BE2C (cell line): ENCODE results near the gene FAM185A.
"Not testable (repeated sequence)": the region's sequence is repeated elsewhere in the genome, so short reads cannot be mapped to it uniquely, and the experiment has no call there.

ENCODE experiments used
- DNase-seq: peaks from one replicate; pipeline ENCODE4 v3.0.0-alpha.2; 2020
- H3K27me3 ChIP-seq: fragments of 250-450 bp; sonication (Bioruptor Pico); 2 replicates; pipeline ENCODE4 v1.5.1; 2020; ENCODE audit warnings: mild to moderate bottlenecking
- H3K36me3 ChIP-seq: fragments of 250-450 bp; sonication (Bioruptor Pico); 2 replicates; pipeline ENCODE4 v1.5.1; 2020; ENCODE audit warnings: mild to moderate bottlenecking
- H3K4me1 ChIP-seq: fragments of 250-450 bp; sonication (Bioruptor Pico); 2 replicates; pipeline ENCODE4 v1.5.1; 2020
- H3K4me3 ChIP-seq: 2 replicates; pipeline ENCODE4 v1.5.1; 2011; ENCODE audit warnings: low read depth, low read length
- H3K9me3 ChIP-seq: fragments of 250-450 bp; sonication (Bioruptor Pico); 2 replicates; pipeline ENCODE4 v1.5.1; 2020
- CTCF ChIP-seq: IDR thresholded peaks from 2 replicates; pipeline ENCODE4 v1.5.1; 2012; ENCODE audit warnings: mild to moderate bottlenecking, low read depth, low read length

Gene FAM185A

GRCh38 chr7:102836191-102836919 lies 87.6 kb downstream of the FAM185A start:
- no peaks in the 10 kb centered on the region for H3K36me3 ChIP-seq
- no peak for DNase-seq
- no peaks in the 10 kb centered on the region; the same call in 1 of the 2 replicates for H3K4me1 ChIP-seq

GRCh38 chr7:102836977-102837376 lies 88.2 kb downstream of the FAM185A start:
- Histone ChIP-seq H3K9me3 (no peaks in the 10 kb centered on the region), H3K36me3 (no peaks in the 10 kb centered on the region), H3K4me3 (no peak overlapping the region), H3K4me1 (no peaks in the 10 kb centered on the region; the same call in 1 of the 2 replicates), H3K27me3 (no peaks in the 10 kb centered on the region)
- no peak for DNase-seq
- TF ChIP-seq CTCF: no peak

More at GRCh38 chr7:102836191-102836919, 87.6 kb downstream of the FAM185A start:
- Histone ChIP-seq H3K4me3 (no peak overlapping the region), H3K9me3 (no peaks in the 10 kb centered on the region), H3K27me3 (no peaks in the 10 kb centered on the region)
- no peak for TF ChIP-seq CTCF

GRCh38 chr7:102837802-102838201 lies 89.0 kb downstream of the FAM185A start:
- Histone ChIP-seq H3K36me3 (no peaks in the 10 kb centered on the region), H3K4me3 (no peak overlapping the region), H3K4me1 (no peaks in the 10 kb centered on the region; the same call in 1 of the 2 replicates), H3K27me3 (no peaks in the 10 kb centered on the region), H3K9me3 (no peaks in the 10 kb centered on the region)
- no peak for TF ChIP-seq CTCF
- no peak for DNase-seq

- H3K9me3 ChIP-seq, H3K36me3 ChIP-seq, H3K4me1 ChIP-seq, DNase-seq, H3K4me3 ChIP-seq, H3K27me3 ChIP-seq: not testable (repeated sequence)
Measured at GRCh38 chr7:102838572-102839101, 89.8 kb downstream of the FAM185A start.

- TF ChIP-seq CTCF: no peak
- DNase-seq: no peak
- no peak overlapping the region for H3K4me3 ChIP-seq
- no peaks in the 10 kb centered on the region for H3K9me3 ChIP-seq
- H3K36me3 ChIP-seq: no peaks in the 10 kb centered on the region
- H3K4me1 ChIP-seq: no peaks in the 10 kb centered on the region; the same call in 1 of the 2 replicates
- H3K27me3 ChIP-seq: no peaks in the 10 kb centered on the region
Measured at GRCh38 chr7:102840404-102840803, 91.6 kb downstream of the FAM185A start.

- Histone ChIP-seq H3K9me3 (no peaks in the 10 kb centered on the region), H3K36me3 (no peaks in the 10 kb centered on the region), H3K4me1 (no peaks in the 10 kb centered on the region; the same call in 1 of the 2 replicates), H3K27me3 (no peaks in the 10 kb centered on the region), H3K4me3 (no peak overlapping the region)
- no peak for TF ChIP-seq CTCF
- no peak for DNase-seq
Measured at GRCh38 chr7:102841290-102841689, 92.5 kb downstream of the FAM185A start.
